T-helper 17 cell (primary cell): ENCODE measurements around the gene OR2B6. TPM values are rescaled to one million over a fixed set of nuclear protein-coding genes. Genes with fewer than 3 reads are reported as not detected.

Experiments
- ATAC-seq: fragments of 150-1000 bp; cut with Tn5 transposase; 2 replicates; pipeline ENCODE4 v1.10.0; 2021; ENCODE audit warnings: mild to moderate bottlenecking, moderate library complexity
- DNase-seq, 3 donors: peaks; one replicate each; pipeline versions ENCODE4 v3.0.0 to v3.0.0-alpha.2; 2020 to 2021
- H3K9me3 ChIP-seq: one replicate; pipeline ENCODE4 v1.7.0; 2013; ENCODE audit warnings: low read length, mild to moderate bottlenecking; ENCODE audit not compliant: control insufficient read depth, poor library complexity, severe bottlenecking
- H3K27ac Mint-ChIP-seq: one replicate; pipeline ENCODE4 v1.8.0; 2022; ENCODE audit warnings: mild to moderate bottlenecking, moderate library complexity, mixed read lengths
- H3K27me3 Mint-ChIP-seq: one replicate; pipeline ENCODE4 v1.8.0; 2022; ENCODE audit warnings: mixed read lengths
- H3K36me3 Mint-ChIP-seq: one replicate; pipeline ENCODE4 v1.8.0; 2022; ENCODE audit warnings: low read depth, mixed read lengths
- H3K4me1 Mint-ChIP-seq: one replicate; pipeline ENCODE4 v1.8.0; 2022; ENCODE audit warnings: mild to moderate bottlenecking, mixed read lengths
- H3K4me3 Mint-ChIP-seq: one replicate; pipeline ENCODE4 v1.8.0; 2022; ENCODE audit warnings: mild to moderate bottlenecking, moderate library complexity, mixed read lengths
- total RNA-seq, 4 donors: library from RNA in 2 of 4; stranded (reverse) in 2 of 4; gene quantifications; one replicate each; pipeline ENCODE4 v1.2.3 and lab custom pipeline; 2022 to 2026

OR2B6 gene
- total RNA-seq, 2 donors from 2014 or later: 0.50 TPM; not detected in 1

- no peaks in the 10 kb centered on the region for H3K9me3 ChIP-seq
- no peak overlapping the region for H3K27ac Mint-ChIP-seq
- ATAC-seq (no peak), DNase-seq (no peak)
- no peak overlapping the region for H3K4me3 Mint-ChIP-seq
- H3K36me3 Mint-ChIP-seq: peaks cover 5% of the 10 kb centered on the region
- H3K4me1 Mint-ChIP-seq: no peaks in the 10 kb centered on the region
- H3K27me3 Mint-ChIP-seq: peaks cover 70% of the 10 kb centered on the region
Measured at GRCh38 chr6:28003059-28003458, 46.0 kb downstream of the OR2B6 start.

DNA sequence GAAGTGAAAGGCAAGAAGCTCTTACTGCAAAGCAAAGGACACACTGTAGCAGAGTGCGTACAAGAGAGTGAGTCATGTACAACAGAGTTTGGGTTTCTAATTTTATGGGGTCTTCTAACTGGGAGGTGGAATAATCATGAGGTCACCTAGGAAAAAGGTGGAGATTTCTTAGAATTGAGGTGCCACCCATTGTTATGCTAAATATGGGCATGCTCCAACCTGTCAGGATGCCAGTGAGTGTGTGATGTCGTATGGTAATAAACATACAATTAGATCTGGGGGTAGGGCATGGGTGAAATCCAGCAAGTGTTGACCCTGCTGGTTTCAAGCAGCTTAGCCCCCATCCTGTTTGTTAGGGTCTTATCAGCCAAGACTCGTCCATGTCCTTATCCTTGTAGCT, 46.6 kb downstream of the OR2B6 start:
- no peak overlapping the region for H3K4me3 Mint-ChIP-seq

DNA sequence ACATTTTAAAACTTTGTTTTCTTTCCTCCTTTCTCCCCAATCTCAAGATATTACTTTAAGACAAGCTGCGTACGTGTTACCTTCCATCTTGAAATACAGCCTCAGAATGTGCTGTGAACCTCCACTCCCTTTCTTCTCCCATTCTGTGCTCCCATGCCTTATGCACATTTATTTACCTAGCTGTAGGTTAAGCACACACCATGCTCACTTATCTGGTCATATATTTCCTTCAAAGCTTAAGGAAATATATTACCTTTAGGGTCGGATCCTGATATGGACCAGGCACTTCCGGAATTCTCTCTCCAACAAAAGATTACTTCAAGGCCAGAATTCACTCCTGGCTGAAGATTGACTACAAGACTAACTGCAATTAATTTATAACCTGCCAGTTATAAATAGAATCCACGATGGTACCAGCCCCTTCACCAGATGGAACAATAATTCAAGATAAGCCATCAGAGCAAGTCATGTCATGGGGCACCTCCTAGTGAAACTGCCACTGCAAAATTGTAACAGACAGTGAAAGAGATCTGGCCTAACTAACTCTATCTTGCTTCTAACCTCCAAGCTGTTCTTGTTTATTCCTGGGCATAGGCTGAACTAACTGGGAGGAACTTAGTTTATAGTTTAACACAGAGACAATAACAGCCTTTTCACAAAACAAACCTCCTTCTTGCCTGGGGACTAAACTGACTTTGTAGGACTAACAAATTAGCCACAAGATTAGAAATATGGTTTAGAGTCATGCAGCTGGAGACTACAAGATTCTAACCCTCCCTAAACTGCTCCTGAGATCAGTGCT, 47.5 kb downstream of the OR2B6 start:
- Mint-ChIP-seq H3K4me1 (no peaks in the 10 kb centered on the region), H3K27me3 (peaks cover 68% of the 10 kb centered on the region), H3K36me3 (peaks cover 5% of the 10 kb centered on the region), H3K4me3 (no peak overlapping the region), H3K27ac (no peak overlapping the region)
- DNase-seq (no peak), ATAC-seq (no peak)
- no peaks in the 10 kb centered on the region for H3K9me3 ChIP-seq

More for the DNA sequence above, 46.6 kb downstream of the OR2B6 start:
- Mint-ChIP-seq H3K27me3 (peaks cover 70% of the 10 kb centered on the region), H3K36me3 (peaks cover 5% of the 10 kb centered on the region), H3K27ac (no peak overlapping the region), H3K4me1 (no peaks in the 10 kb centered on the region)
- DNase-seq: no peak
- ATAC-seq: no peak
- H3K9me3 ChIP-seq: no peaks in the 10 kb centered on the region

DNA sequence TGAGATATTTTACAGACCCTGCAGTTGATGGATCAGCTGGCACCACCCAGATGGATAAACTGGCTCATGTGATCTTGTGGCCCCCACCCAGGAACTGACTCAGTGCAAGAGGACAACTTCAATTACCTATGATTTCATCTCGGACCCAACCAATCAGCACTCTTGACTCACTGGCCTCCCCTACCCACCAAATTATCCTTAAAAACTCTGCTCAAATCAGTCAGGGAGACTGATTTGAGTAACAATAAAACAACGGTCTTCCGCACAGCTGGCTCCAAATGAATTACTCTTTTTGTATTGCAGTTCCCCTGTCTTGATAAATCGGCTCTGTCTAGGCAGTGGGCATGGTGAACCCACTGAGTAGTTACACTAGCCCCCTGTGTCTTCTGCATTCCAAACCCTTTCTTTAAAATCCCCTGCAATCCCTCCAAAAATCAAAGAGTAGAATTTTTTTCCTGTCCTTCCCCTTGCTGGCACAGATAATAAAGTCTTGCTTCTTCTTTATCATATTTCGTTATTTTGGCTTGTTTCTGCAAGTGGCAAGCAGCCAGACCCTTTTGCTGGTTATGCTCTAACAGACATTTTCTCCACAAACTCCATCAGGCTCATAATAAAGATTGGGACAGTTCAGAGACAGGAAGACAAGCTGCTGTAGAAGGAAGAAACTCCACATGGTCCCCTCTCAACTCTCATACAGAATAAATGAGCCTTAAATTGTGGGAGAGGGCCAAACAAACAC, 48.3 kb downstream of the OR2B6 start:
- peaks cover 63% of the 10 kb centered on the region for H3K27me3 Mint-ChIP-seq
- no peaks in the 10 kb centered on the region for H3K4me1 Mint-ChIP-seq
- ATAC-seq: no peak
- no peak overlapping the region for H3K27ac Mint-ChIP-seq
- DNase-seq: no peak
- no peaks in the 10 kb centered on the region for H3K9me3 ChIP-seq
- peaks cover 5% of the 10 kb centered on the region for H3K36me3 Mint-ChIP-seq
- no peak overlapping the region for H3K4me3 Mint-ChIP-seq

DNA sequence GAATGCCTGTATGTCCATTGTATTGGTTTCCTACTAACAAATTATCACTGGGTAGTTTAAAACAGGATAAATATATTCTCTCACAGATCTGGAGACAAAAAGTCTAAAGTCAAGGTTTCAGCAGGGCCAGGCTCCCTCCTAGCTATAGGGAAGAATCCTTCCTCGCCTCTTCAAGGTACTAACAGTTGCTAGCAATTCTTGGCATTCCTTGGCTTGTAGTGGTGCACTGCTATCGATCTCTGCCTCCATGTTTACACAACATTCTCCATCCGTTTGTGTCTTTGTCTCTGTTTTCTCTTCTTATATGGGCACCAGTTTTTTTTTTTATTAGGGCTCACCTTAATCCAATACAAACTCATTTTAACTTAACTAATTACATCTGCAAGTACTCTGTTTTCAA, 48.9 kb downstream of the OR2B6 start:
- ATAC-seq: no peak

More for the DNA sequence above, 48.9 kb downstream of the OR2B6 start:
- no peak for DNase-seq
- peaks cover 60% of the 10 kb centered on the region for H3K27me3 Mint-ChIP-seq
- H3K27ac Mint-ChIP-seq: no peak overlapping the region
- no peaks in the 10 kb centered on the region for H3K9me3 ChIP-seq
- H3K4me1 Mint-ChIP-seq: no peaks in the 10 kb centered on the region
- H3K36me3 Mint-ChIP-seq: peaks cover 5% of the 10 kb centered on the region
- H3K4me3 Mint-ChIP-seq: no peak overlapping the region

Other genes starting within 250 kb of the OR2B6 start
- gene OR2B2, start 44.8 kb upstream of the OR2B6 start, total RNA-seq: not detected
- gene ZNF165, start 123.3 kb downstream of the OR2B6 start, total RNA-seq: 1 to 10 TPM; 4.7 to 5.4 TPM
- 1 to 10 TPM; 7.8 to 8.3 TPM for gene ZSCAN16, start 167.4 kb downstream of the OR2B6 start, total RNA-seq
- gene ZKSCAN8, start 184.6 kb downstream of the OR2B6 start, total RNA-seq: 10 to 100 TPM; 20.2 to 24.6 TPM